ENCODE data around the gene TRIM40. TPM values are rescaled to one million over a fixed set of nuclear protein-coding genes. Genes with fewer than 3 reads are reported as not detected.

Gene TRIM40
- total and polyA plus RNA-seq, 2 of the 13 experiments (the other 11 are each of a cell fraction or from before 2014, with no cell fraction given), result 0.58 TPM; not detected in 1

- TF ChIP-seq, protein P1, sequence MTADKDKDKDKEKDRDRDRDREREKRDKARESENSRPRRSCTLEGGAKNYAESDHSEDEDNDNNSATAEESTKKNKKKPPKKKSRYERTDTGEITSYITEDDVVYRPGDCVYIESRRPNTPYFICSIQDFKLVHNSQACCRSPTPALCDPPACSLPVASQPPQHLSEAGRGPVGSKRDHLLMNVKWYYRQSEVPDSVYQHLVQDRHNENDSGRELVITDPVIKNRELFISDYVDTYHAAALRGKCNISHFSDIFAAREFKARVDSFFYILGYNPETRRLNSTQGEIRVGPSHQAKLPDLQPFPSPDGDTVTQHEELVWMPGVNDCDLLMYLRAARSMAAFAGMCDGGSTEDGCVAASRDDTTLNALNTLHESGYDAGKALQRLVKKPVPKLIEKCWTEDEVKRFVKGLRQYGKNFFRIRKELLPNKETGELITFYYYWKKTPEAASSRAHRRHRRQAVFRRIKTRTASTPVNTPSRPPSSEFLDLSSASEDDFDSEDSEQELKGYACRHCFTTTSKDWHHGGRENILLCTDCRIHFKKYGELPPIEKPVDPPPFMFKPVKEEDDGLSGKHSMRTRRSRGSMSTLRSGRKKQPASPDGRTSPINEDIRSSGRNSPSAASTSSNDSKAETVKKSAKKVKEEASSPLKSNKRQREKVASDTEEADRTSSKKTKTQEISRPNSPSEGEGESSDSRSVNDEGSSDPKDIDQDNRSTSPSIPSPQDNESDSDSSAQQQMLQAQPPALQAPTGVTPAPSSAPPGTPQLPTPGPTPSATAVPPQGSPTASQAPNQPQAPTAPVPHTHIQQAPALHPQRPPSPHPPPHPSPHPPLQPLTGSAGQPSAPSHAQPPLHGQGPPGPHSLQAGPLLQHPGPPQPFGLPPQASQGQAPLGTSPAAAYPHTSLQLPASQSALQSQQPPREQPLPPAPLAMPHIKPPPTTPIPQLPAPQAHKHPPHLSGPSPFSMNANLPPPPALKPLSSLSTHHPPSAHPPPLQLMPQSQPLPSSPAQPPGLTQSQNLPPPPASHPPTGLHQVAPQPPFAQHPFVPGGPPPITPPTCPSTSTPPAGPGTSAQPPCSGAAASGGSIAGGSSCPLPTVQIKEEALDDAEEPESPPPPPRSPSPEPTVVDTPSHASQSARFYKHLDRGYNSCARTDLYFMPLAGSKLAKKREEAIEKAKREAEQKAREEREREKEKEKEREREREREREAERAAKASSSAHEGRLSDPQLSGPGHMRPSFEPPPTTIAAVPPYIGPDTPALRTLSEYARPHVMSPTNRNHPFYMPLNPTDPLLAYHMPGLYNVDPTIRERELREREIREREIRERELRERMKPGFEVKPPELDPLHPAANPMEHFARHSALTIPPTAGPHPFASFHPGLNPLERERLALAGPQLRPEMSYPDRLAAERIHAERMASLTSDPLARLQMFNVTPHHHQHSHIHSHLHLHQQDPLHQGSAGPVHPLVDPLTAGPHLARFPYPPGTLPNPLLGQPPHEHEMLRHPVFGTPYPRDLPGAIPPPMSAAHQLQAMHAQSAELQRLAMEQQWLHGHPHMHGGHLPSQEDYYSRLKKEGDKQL (CRISPR knock-in tag; IDR thresholded peaks at IDR 0.05; ENCODE audit: low read depth), result no peak
- TF ChIP-seq, protein P2, sequence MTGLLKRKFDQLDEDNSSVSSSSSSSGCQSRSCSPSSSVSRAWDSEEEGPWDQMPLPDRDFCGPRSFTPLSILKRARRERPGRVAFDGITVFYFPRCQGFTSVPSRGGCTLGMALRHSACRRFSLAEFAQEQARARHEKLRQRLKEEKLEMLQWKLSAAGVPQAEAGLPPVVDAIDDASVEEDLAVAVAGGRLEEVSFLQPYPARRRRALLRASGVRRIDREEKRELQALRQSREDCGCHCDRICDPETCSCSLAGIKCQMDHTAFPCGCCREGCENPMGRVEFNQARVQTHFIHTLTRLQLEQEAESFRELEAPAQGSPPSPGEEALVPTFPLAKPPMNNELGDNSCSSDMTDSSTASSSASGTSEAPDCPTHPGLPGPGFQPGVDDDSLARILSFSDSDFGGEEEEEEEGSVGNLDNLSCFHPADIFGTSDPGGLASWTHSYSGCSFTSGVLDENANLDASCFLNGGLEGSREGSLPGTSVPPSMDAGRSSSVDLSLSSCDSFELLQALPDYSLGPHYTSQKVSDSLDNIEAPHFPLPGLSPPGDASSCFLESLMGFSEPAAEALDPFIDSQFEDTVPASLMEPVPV (CRISPR knock-in tag; IDR thresholded peaks at IDR 0.05), result no peak
- TF ChIP-seq, protein P3, sequence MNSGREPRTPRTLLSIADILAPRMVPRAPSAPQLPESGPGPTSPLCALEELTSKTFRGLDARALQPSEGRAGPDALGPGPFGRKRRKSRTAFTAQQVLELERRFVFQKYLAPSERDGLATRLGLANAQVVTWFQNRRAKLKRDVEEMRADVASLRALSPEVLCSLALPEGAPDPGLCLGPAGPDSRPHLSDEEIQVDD (CRISPR knock-in tag; IDR thresholded peaks at IDR 0.05; ENCODE audit: borderline replicate concordance), result no peak
- TF ChIP-seq, protein P4, sequence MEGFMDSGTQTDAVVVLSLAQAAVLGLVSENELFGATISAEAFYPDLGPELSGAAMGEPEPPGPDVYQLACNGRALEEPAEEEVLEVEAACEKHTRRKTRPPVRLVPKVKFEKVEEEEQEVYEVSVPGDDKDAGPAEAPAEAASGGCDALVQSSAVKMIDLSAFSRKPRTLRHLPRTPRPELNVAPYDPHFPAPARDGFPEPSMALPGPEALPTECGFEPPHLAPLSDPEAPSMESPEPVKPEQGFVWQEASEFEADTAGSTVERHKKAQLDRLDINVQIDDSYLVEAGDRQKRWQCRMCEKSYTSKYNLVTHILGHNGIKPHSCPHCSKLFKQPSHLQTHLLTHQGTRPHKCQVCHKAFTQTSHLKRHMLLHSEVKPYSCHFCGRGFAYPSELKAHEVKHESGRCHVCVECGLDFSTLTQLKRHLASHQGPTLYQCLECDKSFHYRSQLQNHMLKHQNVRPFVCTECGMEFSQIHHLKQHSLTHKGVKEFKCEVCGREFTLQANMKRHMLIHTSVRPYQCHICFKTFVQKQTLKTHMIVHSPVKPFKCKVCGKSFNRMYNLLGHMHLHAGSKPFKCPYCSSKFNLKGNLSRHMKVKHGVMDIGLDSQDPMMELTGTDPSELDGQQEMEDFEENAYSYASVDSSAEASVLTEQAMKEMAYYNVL (CRISPR knock-in tag; IDR thresholded peaks at IDR 0.05; ENCODE audit: borderline replicate concordance), result no peak
- TF ChIP-seq, protein P5, sequence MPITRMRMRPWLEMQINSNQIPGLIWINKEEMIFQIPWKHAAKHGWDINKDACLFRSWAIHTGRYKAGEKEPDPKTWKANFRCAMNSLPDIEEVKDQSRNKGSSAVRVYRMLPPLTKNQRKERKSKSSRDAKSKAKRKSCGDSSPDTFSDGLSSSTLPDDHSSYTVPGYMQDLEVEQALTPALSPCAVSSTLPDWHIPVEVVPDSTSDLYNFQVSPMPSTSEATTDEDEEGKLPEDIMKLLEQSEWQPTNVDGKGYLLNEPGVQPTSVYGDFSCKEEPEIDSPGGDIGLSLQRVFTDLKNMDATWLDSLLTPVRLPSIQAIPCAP (CRISPR knock-in tag; IDR thresholded peaks at IDR 0.05; ENCODE audit: low read depth), result no peak
- TF ChIP-seq ZBTB33 (CRISPR knock-in tag; IDR thresholded peaks at IDR 0.05) (no peak), JUN (CRISPR knock-in tag; IDR thresholded peaks at IDR 0.05) (no peak), ZNF496 (CRISPR knock-in tag; IDR thresholded peaks at IDR 0.05; ENCODE audit: insufficient replicate concordance) (no peak), ZNF337 (CRISPR knock-in tag; IDR thresholded peaks at IDR 0.05; ENCODE audit: borderline replicate concordance, low read depth) (no peak), PCBP2 (optimal IDR thresholded peaks at IDR 0.05; ENCODE audit: low read depth, low read length, poor library complexity, severe bottlenecking) (no peak)
- TF ChIP-seq, protein P6, sequence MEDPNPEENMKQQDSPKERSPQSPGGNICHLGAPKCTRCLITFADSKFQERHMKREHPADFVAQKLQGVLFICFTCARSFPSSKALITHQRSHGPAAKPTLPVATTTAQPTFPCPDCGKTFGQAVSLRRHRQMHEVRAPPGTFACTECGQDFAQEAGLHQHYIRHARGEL (CRISPR knock-in tag; IDR thresholded peaks at IDR 0.05), result no peak
Observed at GRCh38 chr6:30135757-30136156, at the start of gene TRIM40 (continued).

Data from HepG2 (cell line).